Measurements from ENCODE around the gene NKX6-1.

DNA sequence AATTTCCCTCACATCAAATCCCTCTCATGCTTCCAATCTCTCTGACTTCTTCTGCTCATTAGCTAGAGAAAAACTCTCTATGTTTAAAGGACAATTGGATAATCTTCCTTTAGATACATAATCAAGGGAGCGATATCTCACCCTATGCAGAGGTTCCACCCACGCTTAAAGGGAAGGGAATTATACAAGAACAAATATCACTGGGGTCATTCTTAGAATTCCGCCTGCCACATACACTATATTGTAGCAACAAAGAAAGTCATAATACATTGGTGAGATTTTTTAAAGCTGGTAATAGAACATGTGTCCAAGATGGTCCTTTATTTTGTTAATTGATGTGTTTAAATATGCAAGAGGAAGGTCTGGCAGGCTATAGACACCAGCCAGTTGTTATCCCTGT is 31.5 kb downstream of the NKX6-1 start:
- no peak for TF ChIP-seq POLR2A (IDR thresholded peaks at IDR 0.05)
- TF ChIP-seq, protein P1, sequence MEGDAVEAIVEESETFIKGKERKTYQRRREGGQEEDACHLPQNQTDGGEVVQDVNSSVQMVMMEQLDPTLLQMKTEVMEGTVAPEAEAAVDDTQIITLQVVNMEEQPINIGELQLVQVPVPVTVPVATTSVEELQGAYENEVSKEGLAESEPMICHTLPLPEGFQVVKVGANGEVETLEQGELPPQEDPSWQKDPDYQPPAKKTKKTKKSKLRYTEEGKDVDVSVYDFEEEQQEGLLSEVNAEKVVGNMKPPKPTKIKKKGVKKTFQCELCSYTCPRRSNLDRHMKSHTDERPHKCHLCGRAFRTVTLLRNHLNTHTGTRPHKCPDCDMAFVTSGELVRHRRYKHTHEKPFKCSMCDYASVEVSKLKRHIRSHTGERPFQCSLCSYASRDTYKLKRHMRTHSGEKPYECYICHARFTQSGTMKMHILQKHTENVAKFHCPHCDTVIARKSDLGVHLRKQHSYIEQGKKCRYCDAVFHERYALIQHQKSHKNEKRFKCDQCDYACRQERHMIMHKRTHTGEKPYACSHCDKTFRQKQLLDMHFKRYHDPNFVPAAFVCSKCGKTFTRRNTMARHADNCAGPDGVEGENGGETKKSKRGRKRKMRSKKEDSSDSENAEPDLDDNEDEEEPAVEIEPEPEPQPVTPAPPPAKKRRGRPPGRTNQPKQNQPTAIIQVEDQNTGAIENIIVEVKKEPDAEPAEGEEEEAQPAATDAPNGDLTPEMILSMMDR (IDR thresholded peaks at IDR 0.05), result no peak

Measured in body of pancreas (tissue), 4 donors.